Erythroblast (primary cell): ENCODE data around the gene CCNA2.
A peak's percentile ranks its signal among the peaks of the same experiment; 100 is the strongest.

Experiments used
- DNase-seq, 2 experiments: peaks; one replicate each; lab custom pipeline; 2025; lab: John Stamatoyannopoulos, UW
- GATA1 ChIP-seq: IDR thresholded peaks from 2 replicates; pipeline ENCODE4 v1.6.1; 2011; ENCODE audit warnings: low read depth, mild to moderate bottlenecking, control low read depth, low read length, moderate library complexity
- POLR2A ChIP-seq: IDR thresholded peaks from 2 replicates; pipeline ENCODE4 v1.6.1; 2011; ENCODE audit warnings: mild to moderate bottlenecking, low read length

The CCNA2 gene

GRCh38 chr4:121823505-121824170 lies at the start of gene CCNA2:
CCNA2 (minus strand) TSS chr4:121823883; CDS start chr4:121823628, 255 bp downstream.
- TF ChIP-seq POLR2A (peak; percentile 94), GATA1 (no peak)

GRCh38 chr4:121869841-121870822 lies 46.4 kb upstream of the CCNA2 start, which contains the start of gene BBS7:
BBS7 (minus strand) TSS chr4:121870474; CDS start chr4:121870313, 161 bp downstream.
- TF ChIP-seq GATA1 (no peak), POLR2A (peak; percentile 79)

More at GRCh38 chr4:121823505-121824170, at the start of gene CCNA2:
- DNase-seq, result peak; percentile 99

GRCh38 chr4:121863799-121864198 lies 40.1 kb upstream of the CCNA2 start:
- TF ChIP-seq POLR2A, result no peak
- no peak for TF ChIP-seq GATA1
- DNase-seq, result no peak

More at GRCh38 chr4:121869841-121870822, 46.4 kb upstream of the CCNA2 start, which contains the start of gene BBS7:
- DNase-seq, result peak; percentile 95

GRCh38 chr4:121861426-121861825 lies 37.7 kb upstream of the CCNA2 start:
- TF ChIP-seq GATA1 (no peak), POLR2A (no peak)
- peak; percentile 23 to 38 for DNase-seq

- DNase-seq, result no peak
- no peak for TF ChIP-seq GATA1
- no peak for TF ChIP-seq POLR2A
Measured at GRCh38 chr4:121860121-121860520, 36.4 kb upstream of the CCNA2 start.

- TF ChIP-seq POLR2A (no peak), GATA1 (no peak)
- DNase-seq, result no peak
Measured at GRCh38 chr4:121851354-121851753, 27.7 kb upstream of the CCNA2 start.

- DNase-seq, result no peak
- TF ChIP-seq GATA1 (no peak), POLR2A (no peak)
Measured at GRCh38 chr4:121846662-121847061, 23.0 kb upstream of the CCNA2 start.

GRCh38 chr4:121842862-121843261 lies 19.2 kb upstream of the CCNA2 start:
- TF ChIP-seq POLR2A (no peak), GATA1 (no peak)
- DNase-seq, result no peak

GRCh38 chr4:121838136-121838535 lies 14.5 kb upstream of the CCNA2 start:
- DNase-seq, result no peak

GRCh38 chr4:121829511-121829910 lies 5.8 kb upstream of the CCNA2 start:
- peak in 1 of 2 experiments; percentile 2 for DNase-seq
- TF ChIP-seq POLR2A, result no peak
- no peak for TF ChIP-seq GATA1

More at GRCh38 chr4:121838136-121838535, 14.5 kb upstream of the CCNA2 start:
- no peak for TF ChIP-seq POLR2A

GRCh38 chr4:121827853-121828252 lies 4.2 kb upstream of the CCNA2 start:
- DNase-seq, result peak; percentile 64 to 78
- TF ChIP-seq POLR2A, result no peak
- no peak for TF ChIP-seq GATA1

- TF ChIP-seq GATA1 (no peak), POLR2A (no peak)
- no peak for DNase-seq
Measured at GRCh38 chr4:121824950-121825349, 1.3 kb upstream of the CCNA2 start.

GRCh38 chr4:121824171-121824527 lies 466 bp upstream of the CCNA2 start:
- DNase-seq, result no peak
- TF ChIP-seq GATA1 (no peak), POLR2A (no peak)
